HCT116 (cell line): ENCODE data around the gene OR1J1. TPM values are rescaled to one million over a fixed set of nuclear protein-coding genes. Genes with fewer than 3 reads are reported as not detected.
A peak's percentile ranks its signal among the peaks of the same experiment; 100 is the strongest.

Source experiments
- ATAC-seq: fragments of 200-7000 bp; cut with Tn5 transposase; 2 replicates; pipeline ENCODE4 v1.9.1; 2020; ENCODE audit warnings: mild to moderate bottlenecking, moderate library complexity
- BruUV-seq: library from RNA; stranded (reverse); fragments of 400-500 nt; replicated peaks from 2 replicates; lab custom pipeline; 2021; lab: Mats Ljungman, UMichigan
- CTCF ChIA-PET: fragments of 300-600 bp; sonication (Branson Sonifier 250); formaldehyde crosslinking; loops from one replicate; lab custom pipeline; 2021; ENCODE audit warnings: antibody characterized with exemption; lab: Charles Lee
- POLR2A ChIA-PET: fragments of 300-600, 350-600 bp; sonication (Branson Sonifier 250); formaldehyde crosslinking; loops from one replicate; lab custom pipeline; 2021; ENCODE audit warnings: antibody characterized with exemption; lab: Charles Lee
- RAD21 ChIA-PET, 2 experiments: fragments of 300-600 bp; sonication (Branson Sonifier 250); formaldehyde crosslinking; loops; one replicate each; lab custom pipeline; 2023; ENCODE audit warnings: low total read pairs in 2 of 2; ENCODE audit not compliant: uncharacterized antibody in 2 of 2, unreplicated experiment in 2 of 2, low non-redundant PET in 1 of 2; lab: Charles Lee
- DNase-seq: peaks from one replicate; pipeline ENCODE4 v3.0.0-alpha.2; 2010; ENCODE audit warnings: low read depth, low spot score
- H2AFZ ChIP-seq: fragments of 200-600 bp; shearing (Covaris generic), sonication (generic); 2 replicates; pipeline ENCODE4 v1.6.1; 2017; ENCODE audit warnings: low read depth, mixed run types, mixed read lengths, antibody characterized with exemption, low read length; ENCODE audit not compliant: poor library complexity, severe bottlenecking
- H3K27ac ChIP-seq: 2 replicates; pipeline ENCODE4 v1.5.1; 2012; ENCODE audit warnings: low read depth, low read length
- H3K27me3 ChIP-seq: fragments of 200-600 bp; sonication (generic); 2 replicates; pipeline ENCODE4 v1.6.1; 2016; ENCODE audit warnings: mixed run types, low read length, mixed read lengths; ENCODE audit not compliant: insufficient read depth
- H3K36me3 ChIP-seq, 2 experiments: fragments of 200-500 bp in 1 of 2; fragments of 200-600 bp in 1 of 2; sonication (Bioruptor generic) in 1 of 2; sonication (generic) in 1 of 2; 2 replicates each; pipeline versions ENCODE4 v1.5.1 to v1.6.1; 2014 to 2016; ENCODE audit warnings: low read length in 2 of 2, inconsistent platforms in 1 of 2, mixed read lengths in 1 of 2, mixed run types in 1 of 2; ENCODE audit not compliant: insufficient read depth in 2 of 2, control insufficient read depth in 1 of 2
- H3K4me1 ChIP-seq, 2 experiments: fragments of 200-600 bp in 1 of 2; sonication (generic) in 1 of 2; 2 replicates each; pipeline versions ENCODE4 v1.5.1 to v1.6.1; 2012 to 2017; ENCODE audit warnings: low read length in 2 of 2, inconsistent platforms in 1 of 2, mild to moderate bottlenecking in 1 of 2, mixed read lengths in 1 of 2, mixed run types in 1 of 2, moderate library complexity in 1 of 2; ENCODE audit not compliant: insufficient read depth in 2 of 2, control insufficient read depth in 1 of 2
- H3K4me2 ChIP-seq: fragments of 200-600 bp; sonication (generic); 2 replicates; pipeline ENCODE4 v1.6.1; 2017; ENCODE audit warnings: mixed run types, low read length, mixed read lengths
- H3K4me3 ChIP-seq, 2 experiments: fragments of 200-600 bp in 1 of 2; sonication (generic) in 1 of 2; replicated peaks in 1 of 2; 2 replicates each; pipeline ENCODE4 v1.5.1; 2011 to 2016; ENCODE audit warnings: low read length in 2 of 2, control low read depth in 1 of 2, low read depth in 1 of 2, mild to moderate bottlenecking in 1 of 2, mixed read lengths in 1 of 2, mixed run types in 1 of 2
- H3K79me2 ChIP-seq: fragments of 200-600 bp; sonication (generic); 2 replicates; pipeline ENCODE4 v1.6.1; 2017; ENCODE audit warnings: mild to moderate bottlenecking, mixed run types, low read length, moderate library complexity, mixed read lengths; ENCODE audit not compliant: insufficient read depth
- H3K9ac ChIP-seq: fragments of 200-600 bp; sonication (generic); 2 replicates; pipeline ENCODE4 v1.6.1; 2016; ENCODE audit warnings: low read length, mixed read lengths
- H3K9me2 ChIP-seq: fragments of 200-600 bp; sonication (generic), shearing (Covaris generic); 2 replicates; pipeline ENCODE4 v1.6.1; 2017; ENCODE audit warnings: mixed run types, mild to moderate bottlenecking, moderate library complexity; ENCODE audit not compliant: insufficient read depth
- H3K9me3 ChIP-seq, 2 experiments: fragments of 200-500 bp in 1 of 2; fragments of 200-600 bp in 1 of 2; sonication (Bioruptor generic) in 1 of 2; sonication (generic) in 1 of 2; 2 replicates each; pipeline ENCODE4 v1.6.1; 2014 to 2017; ENCODE audit warnings: low read length in 2 of 2, mixed read lengths in 2 of 2, inconsistent platforms in 1 of 2, low read depth in 1 of 2, mild to moderate bottlenecking in 1 of 2, mixed run types in 1 of 2, moderate library complexity in 1 of 2; ENCODE audit not compliant: control insufficient read depth in 1 of 2, insufficient read depth in 1 of 2
- H4K20me1 ChIP-seq: fragments of 200-600 bp; sonication (generic), shearing (Covaris generic); 2 replicates; pipeline ENCODE4 v1.6.1; 2017; ENCODE audit warnings: mixed run types, mild to moderate bottlenecking, moderate library complexity; ENCODE audit not compliant: insufficient read depth
- CBX3 ChIP-seq: IDR thresholded peaks from 2 replicates; pipeline ENCODE4 v1.6.1; 2012; ENCODE audit warnings: low read depth
- EZH2 ChIP-seq: fragments of 200-600 bp; sonication (generic); IDR thresholded peaks from 2 replicates; pipeline ENCODE4 v1.6.1; 2017; ENCODE audit warnings: antibody characterized with exemption, mixed run types
- EZH2phosphoT487 ChIP-seq: fragments of 200-600 bp; IDR thresholded peaks from 2 replicates; pipeline ENCODE4 v1.6.1; 2018; ENCODE audit warnings: antibody characterized with exemption, borderline replicate concordance
- RAD21 ChIP-seq: IDR thresholded peaks from 2 replicates; pipeline ENCODE4 v1.6.1; 2012; ENCODE audit warnings: low read depth, mild to moderate bottlenecking
- SP1 ChIP-seq: IDR thresholded peaks from 2 replicates; pipeline ENCODE4 v1.6.1; 2012; ENCODE audit warnings: low read depth
- TCF7L2 ChIP-seq: IDR thresholded peaks from 2 replicates; pipeline ENCODE4 v1.7.0; 2011; ENCODE audit warnings: borderline replicate concordance, inconsistent platforms; ENCODE audit not compliant: insufficient read depth, insufficient read length; ENCODE audit errors: extremely low read depth
- intact Hi-C: fragments of 100-400 bp; cut with micrococcal nuclease; formaldehyde crosslinking; loops from 2 replicates; pipeline ENCODE4 v1.10.0; 2022
- total RNA-seq: library from RNA; stranded (reverse); gene quantifications from one replicate; pipeline ENCODE4 v1.2.1, GENCODE V29; 2021; ENCODE audit not compliant: unreplicated experiment
- TF ChIP-seq, protein P1 (sequence below): IDR thresholded peaks from 2 replicates; pipeline ENCODE4 v1.6.1; 2011; ENCODE audit warnings: mild to moderate bottlenecking, low read length, moderate library complexity; ENCODE audit not compliant: insufficient replicate concordance; ENCODE audit errors: extremely low read depth
- TF ChIP-seq, protein P2 (sequence below), 3 experiments: fragments of 200-600 bp in 1 of 3; sonication (generic) in 1 of 3; IDR thresholded peaks in 2 of 3; conservative IDR thresholded peaks in 1 of 3; 2 replicates each; pipeline ENCODE4 v1.5.1; 2012 to 2017; ENCODE audit warnings: low read depth in 2 of 3, low read length in 2 of 3, antibody characterized with exemption in 1 of 3, borderline replicate concordance in 1 of 3, control low read depth in 1 of 3, mild to moderate bottlenecking in 1 of 3, mixed read lengths in 1 of 3, mixed run types in 1 of 3, moderate library complexity in 1 of 3; ENCODE audit not compliant: insufficient read depth in 1 of 3

The OR1J1 gene
- total RNA-seq, 1 experiment from 2014 or later: not detected

DNA sequence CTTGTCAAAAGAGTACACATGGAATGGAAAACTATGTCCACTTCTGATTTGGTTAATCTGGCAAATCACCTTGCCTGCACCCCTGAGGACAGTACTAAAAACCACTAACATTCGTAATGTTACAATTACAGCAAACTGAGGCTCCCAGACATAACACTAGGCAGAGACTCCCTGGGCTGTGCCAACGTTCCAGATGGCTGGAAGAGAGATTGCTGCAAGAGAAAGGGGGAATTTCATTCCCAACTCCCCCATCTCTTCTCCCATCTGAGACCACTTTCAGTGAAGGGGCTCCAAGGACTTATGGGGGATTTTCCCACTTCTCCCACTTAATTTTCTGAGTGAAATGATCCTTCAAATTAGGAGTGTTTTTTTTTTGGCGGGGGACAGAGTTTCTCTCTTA is 11.3 kb downstream of the OR1J1 start:
- Histone ChIP-seq H2AFZ (no peak overlapping the region), H3K79me2 (no peaks in the 10 kb centered on the region), H3K4me2 (no peak overlapping the region), H3K9me2 (no peaks in the 10 kb centered on the region), H3K27me3 (peaks cover 17% of the 10 kb centered on the region), H3K9ac (no peak overlapping the region), H3K9me3 (no peaks in the 10 kb centered on the region), H3K4me1 (peaks cover 0 to 12% of the 10 kb centered on the region in 2 experiments; a peak in 2 of 4 replicates), H3K27ac (no peak overlapping the region), H3K4me3 (no peak overlapping the region), H3K36me3 (no peaks in the 10 kb centered on the region), H4K20me1 (no peaks in the 10 kb centered on the region)
- no TSS peak for BruUV-seq
- intact Hi-C loops: loop anchor here (5.0 to 10.0 kb wide), 2 partner anchors 528 to 886 kb away; no protein-coding TSS in a partner anchor
- RAD21 ChIA-PET: no interaction called here
- DNase-seq (no peak), ATAC-seq (no peak)
- POLR2A ChIA-PET: no interaction called here
- CTCF ChIA-PET: no interaction called here
- TF ChIP-seq SP1: no peak

DNA sequence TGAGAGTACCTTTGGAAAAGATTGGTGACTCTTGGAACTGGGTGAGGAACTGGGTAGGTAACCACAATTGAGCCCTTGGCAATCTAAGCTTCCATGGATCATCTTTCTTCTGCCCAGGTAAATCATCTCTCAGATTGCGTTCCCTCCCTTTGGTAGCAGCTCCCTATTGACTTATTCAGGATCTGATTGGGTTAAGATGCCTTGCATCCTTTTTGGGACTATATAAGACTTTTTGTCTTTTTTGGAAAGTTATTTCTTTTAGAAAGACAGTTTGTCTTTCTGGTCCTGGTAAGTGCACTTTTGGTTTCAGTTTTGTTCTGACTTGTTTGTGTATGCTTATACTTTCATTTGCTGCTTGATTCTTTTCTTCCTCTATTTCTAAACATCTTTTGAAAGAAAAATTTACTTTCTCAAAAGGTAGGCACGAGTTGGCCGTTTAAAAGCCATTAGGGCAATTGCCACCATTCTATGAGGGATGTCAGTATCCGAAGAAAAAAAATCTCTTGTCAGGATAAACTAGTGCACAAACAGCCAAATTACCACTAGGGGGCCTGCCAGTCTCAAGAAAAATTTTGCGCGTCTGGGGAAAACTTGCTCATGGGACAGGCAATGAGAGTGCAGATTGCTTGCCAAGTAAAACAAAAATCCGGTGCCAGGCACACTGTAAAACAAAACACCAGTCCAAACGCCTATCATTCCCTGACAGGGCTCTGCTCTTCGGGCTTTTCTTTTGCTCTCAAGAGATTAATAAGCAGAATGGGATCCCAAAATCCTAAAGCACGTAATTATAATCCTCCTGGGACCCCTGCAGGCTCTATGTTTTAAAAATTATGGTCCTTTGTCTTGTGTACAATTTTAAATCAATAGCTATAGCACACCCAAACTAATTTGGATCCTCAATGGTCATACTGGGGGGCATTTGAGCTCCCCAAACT is 12.8 kb downstream of the OR1J1 start:
- no peaks in the 10 kb centered on the region for H3K36me3 ChIP-seq
- peak overlapping the region; percentile 86 for H2AFZ ChIP-seq
- ATAC-seq (peak; percentile 89), DNase-seq (peak; percentile 68)
- intact Hi-C loops: loop anchor here (1.0 to 10.0 kb wide), 3 partner anchors 345 to 887 kb away; no protein-coding TSS in a partner anchor
- no peak overlapping the region for H3K27ac ChIP-seq
- peak overlapping the region; percentile 75 for H3K4me2 ChIP-seq
- CTCF ChIA-PET: interaction anchor here (1.0 to 3.7 kb wide), 9 partner anchors 10 to 885 kb away, joined by 3 to 23 read pairs (median 7); no protein-coding TSS in a partner anchor
- BruUV-seq: no TSS peak
- peak overlapping the region; percentile 35 to 50 for H3K4me3 ChIP-seq
- H3K9me2 ChIP-seq: no peaks in the 10 kb centered on the region
- TF ChIP-seq EZH2phosphoT487 (no peak), EZH2 (no peak), TCF7L2 (no peak), RAD21 (peak; percentile 93), CBX3 (0 out of 2 replicates have a peak, but pooled peaks have one; percentile 28)
- TF ChIP-seq, protein P1, sequence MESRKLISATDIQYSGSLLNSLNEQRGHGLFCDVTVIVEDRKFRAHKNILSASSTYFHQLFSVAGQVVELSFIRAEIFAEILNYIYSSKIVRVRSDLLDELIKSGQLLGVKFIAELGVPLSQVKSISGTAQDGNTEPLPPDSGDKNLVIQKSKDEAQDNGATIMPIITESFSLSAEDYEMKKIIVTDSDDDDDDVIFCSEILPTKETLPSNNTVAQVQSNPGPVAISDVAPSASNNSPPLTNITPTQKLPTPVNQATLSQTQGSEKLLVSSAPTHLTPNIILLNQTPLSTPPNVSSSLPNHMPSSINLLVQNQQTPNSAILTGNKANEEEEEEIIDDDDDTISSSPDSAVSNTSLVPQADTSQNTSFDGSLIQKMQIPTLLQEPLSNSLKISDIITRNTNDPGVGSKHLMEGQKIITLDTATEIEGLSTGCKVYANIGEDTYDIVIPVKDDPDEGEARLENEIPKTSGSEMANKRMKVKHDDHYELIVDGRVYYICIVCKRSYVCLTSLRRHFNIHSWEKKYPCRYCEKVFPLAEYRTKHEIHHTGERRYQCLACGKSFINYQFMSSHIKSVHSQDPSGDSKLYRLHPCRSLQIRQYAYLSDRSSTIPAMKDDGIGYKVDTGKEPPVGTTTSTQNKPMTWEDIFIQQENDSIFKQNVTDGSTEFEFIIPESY: no peak
- TF ChIP-seq, protein P2, sequence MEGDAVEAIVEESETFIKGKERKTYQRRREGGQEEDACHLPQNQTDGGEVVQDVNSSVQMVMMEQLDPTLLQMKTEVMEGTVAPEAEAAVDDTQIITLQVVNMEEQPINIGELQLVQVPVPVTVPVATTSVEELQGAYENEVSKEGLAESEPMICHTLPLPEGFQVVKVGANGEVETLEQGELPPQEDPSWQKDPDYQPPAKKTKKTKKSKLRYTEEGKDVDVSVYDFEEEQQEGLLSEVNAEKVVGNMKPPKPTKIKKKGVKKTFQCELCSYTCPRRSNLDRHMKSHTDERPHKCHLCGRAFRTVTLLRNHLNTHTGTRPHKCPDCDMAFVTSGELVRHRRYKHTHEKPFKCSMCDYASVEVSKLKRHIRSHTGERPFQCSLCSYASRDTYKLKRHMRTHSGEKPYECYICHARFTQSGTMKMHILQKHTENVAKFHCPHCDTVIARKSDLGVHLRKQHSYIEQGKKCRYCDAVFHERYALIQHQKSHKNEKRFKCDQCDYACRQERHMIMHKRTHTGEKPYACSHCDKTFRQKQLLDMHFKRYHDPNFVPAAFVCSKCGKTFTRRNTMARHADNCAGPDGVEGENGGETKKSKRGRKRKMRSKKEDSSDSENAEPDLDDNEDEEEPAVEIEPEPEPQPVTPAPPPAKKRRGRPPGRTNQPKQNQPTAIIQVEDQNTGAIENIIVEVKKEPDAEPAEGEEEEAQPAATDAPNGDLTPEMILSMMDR (IDR thresholded peaks at IDR 0.05 in 2 of 3, conservative IDR thresholded peaks at IDR 0.05 in 1 of 3; ENCODE audit: borderline replicate concordance in 1 of 3, insufficient read depth in 1 of 3, low read depth in 2 of 3, low read length in 2 of 3): peak; percentile 79 to 88 (median 86)
- no peaks in the 10 kb centered on the region for H4K20me1 ChIP-seq
- H3K9me3 ChIP-seq: no peaks in the 10 kb centered on the region
- peaks cover 0 to 12% of the 10 kb centered on the region in 2 experiments; a peak in 2 of 4 replicates for H3K4me1 ChIP-seq
- no peak overlapping the region for H3K9ac ChIP-seq
- POLR2A ChIA-PET: no interaction called here
- H3K79me2 ChIP-seq: no peaks in the 10 kb centered on the region
- peaks cover 17% of the 10 kb centered on the region for H3K27me3 ChIP-seq
- RAD21 ChIA-PET: no interaction called here
